ENCODE results near the gene PRG2.
"Not testable (repeated sequence)": the region's sequence is repeated elsewhere in the genome, so short reads cannot be mapped to it uniquely, and the experiment has no call there.

The PRG2 gene

GRCh38 chr11:57405271-57405860 is 14.9 kb upstream of the PRG2 start:
- Histone ChIP-seq H3K4me1 (ENCODE audit: low read length) (peaks cover 77% of the 10 kb centered on the region), H4K20me1 (ENCODE audit: insufficient read depth, low read length) (peaks cover 26% of the 10 kb centered on the region), H3K4me3 (ENCODE audit: low read length) (peak overlapping the region; percentile 8; the same call in 1 of the 2 replicates), H3K4me2 (ENCODE audit: low read length) (peak overlapping the region; percentile 45), H3K79me2 (ENCODE audit: low read length) (peaks cover 40% of the 10 kb centered on the region), H3K9me3 (ENCODE audit: insufficient read depth, low read length) (no peaks in the 10 kb centered on the region), H3K36me3 (replicated peaks; ENCODE audit: low read depth, low read length) (peaks cover 70% of the 10 kb centered on the region), H3K27ac (ENCODE audit: low read length) (peak overlapping the region; percentile 94), H3K9ac (ENCODE audit: low read length) (peak overlapping the region; percentile 70), H2AFZ (ENCODE audit: low read depth, low read length) (no peak overlapping the region), H3K27me3 (ENCODE audit: low read depth, low read length) (no peaks in the 10 kb centered on the region)
- TF ChIP-seq, protein P1, sequence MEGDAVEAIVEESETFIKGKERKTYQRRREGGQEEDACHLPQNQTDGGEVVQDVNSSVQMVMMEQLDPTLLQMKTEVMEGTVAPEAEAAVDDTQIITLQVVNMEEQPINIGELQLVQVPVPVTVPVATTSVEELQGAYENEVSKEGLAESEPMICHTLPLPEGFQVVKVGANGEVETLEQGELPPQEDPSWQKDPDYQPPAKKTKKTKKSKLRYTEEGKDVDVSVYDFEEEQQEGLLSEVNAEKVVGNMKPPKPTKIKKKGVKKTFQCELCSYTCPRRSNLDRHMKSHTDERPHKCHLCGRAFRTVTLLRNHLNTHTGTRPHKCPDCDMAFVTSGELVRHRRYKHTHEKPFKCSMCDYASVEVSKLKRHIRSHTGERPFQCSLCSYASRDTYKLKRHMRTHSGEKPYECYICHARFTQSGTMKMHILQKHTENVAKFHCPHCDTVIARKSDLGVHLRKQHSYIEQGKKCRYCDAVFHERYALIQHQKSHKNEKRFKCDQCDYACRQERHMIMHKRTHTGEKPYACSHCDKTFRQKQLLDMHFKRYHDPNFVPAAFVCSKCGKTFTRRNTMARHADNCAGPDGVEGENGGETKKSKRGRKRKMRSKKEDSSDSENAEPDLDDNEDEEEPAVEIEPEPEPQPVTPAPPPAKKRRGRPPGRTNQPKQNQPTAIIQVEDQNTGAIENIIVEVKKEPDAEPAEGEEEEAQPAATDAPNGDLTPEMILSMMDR (IDR thresholded peaks at IDR 0.05; ENCODE audit: low read depth, low read length), result no peak
- TF ChIP-seq EZH2phosphoT487 (IDR thresholded peaks at IDR 0.05; ENCODE audit: low read depth), result no peak

GRCh38 chr11:57403802-57404147 is 13.3 kb upstream of the PRG2 start:
- Histone ChIP-seq H3K79me2 (ENCODE audit: low read length) (peaks cover 24% of the 10 kb centered on the region), H3K4me3 (ENCODE audit: low read length) (peak overlapping the region; percentile 4; the same call in 1 of the 2 replicates), H3K9ac (ENCODE audit: low read length) (peak overlapping the region; percentile 29; the same call in 1 of the 2 replicates), H4K20me1 (ENCODE audit: insufficient read depth, low read length) (peaks cover 10% of the 10 kb centered on the region), H3K27me3 (ENCODE audit: low read depth, low read length) (no peaks in the 10 kb centered on the region), H2AFZ (ENCODE audit: low read depth, low read length) (no peak overlapping the region), H3K4me1 (ENCODE audit: low read length) (peaks cover 61% of the 10 kb centered on the region), H3K4me2 (ENCODE audit: low read length) (peak overlapping the region; percentile 56), H3K36me3 (replicated peaks; ENCODE audit: low read depth, low read length) (peaks cover 54% of the 10 kb centered on the region), H3K9me3 (ENCODE audit: insufficient read depth, low read length) (no peaks in the 10 kb centered on the region), H3K27ac (ENCODE audit: low read length) (peak overlapping the region; percentile 94)
- TF ChIP-seq, protein P1 (IDR thresholded peaks at IDR 0.05; ENCODE audit: low read depth, low read length), result 0 out of 2 replicates have a peak, but pooled peaks have one; percentile 23
- TF ChIP-seq EZH2phosphoT487 (IDR thresholded peaks at IDR 0.05; ENCODE audit: low read depth), result no peak

- Histone ChIP-seq H3K9ac (ENCODE audit: low read length) (peak overlapping the region; percentile 29; the same call in 1 of the 2 replicates), H3K36me3 (replicated peaks; ENCODE audit: low read depth, low read length) (peaks cover 50% of the 10 kb centered on the region), H3K4me2 (ENCODE audit: low read length) (peak overlapping the region; percentile 56), H3K79me2 (ENCODE audit: low read length) (peaks cover 21% of the 10 kb centered on the region), H3K27ac (ENCODE audit: low read length) (peak overlapping the region; percentile 94), H3K4me3 (ENCODE audit: low read length) (peak overlapping the region; percentile 4; the same call in 1 of the 2 replicates), H3K4me1 (ENCODE audit: low read length) (peaks cover 57% of the 10 kb centered on the region)
- H3K27me3 ChIP-seq (ENCODE audit: low read depth, low read length); H4K20me1 ChIP-seq (ENCODE audit: insufficient read depth, low read length); H3K9me3 ChIP-seq (ENCODE audit: insufficient read depth, low read length); H2AFZ ChIP-seq (ENCODE audit: low read depth, low read length): not testable (repeated sequence)
Observed at GRCh38 chr11:57403003-57403801, 12.8 kb upstream of the PRG2 start.

GRCh38 chr11:57402188-57403002 is 11.9 kb upstream of the PRG2 start:
- no peaks in the 10 kb centered on the region for H3K9me3 ChIP-seq (ENCODE audit: insufficient read depth, low read length)
- TF ChIP-seq, protein P1 (IDR thresholded peaks at IDR 0.05; ENCODE audit: low read depth, low read length), result no peak
- no peak for TF ChIP-seq EZH2phosphoT487 (IDR thresholded peaks at IDR 0.05; ENCODE audit: low read depth)
- no peak overlapping the region for H2AFZ ChIP-seq (ENCODE audit: low read depth, low read length)
- H3K4me2 ChIP-seq (ENCODE audit: low read length), result no peak overlapping the region
- no peak overlapping the region for H3K27ac ChIP-seq (ENCODE audit: low read length)
- H3K27me3 ChIP-seq (ENCODE audit: low read depth, low read length), result no peaks in the 10 kb centered on the region
- H3K9ac ChIP-seq (ENCODE audit: low read length), result no peak overlapping the region
- H4K20me1 ChIP-seq (ENCODE audit: insufficient read depth, low read length), result no peaks in the 10 kb centered on the region
- H3K36me3 ChIP-seq (replicated peaks; ENCODE audit: low read depth, low read length), result peaks cover 44% of the 10 kb centered on the region
- H3K79me2 ChIP-seq (ENCODE audit: low read length), result peaks cover 17% of the 10 kb centered on the region
- H3K4me3 ChIP-seq (ENCODE audit: low read length), result no peak overlapping the region
- peaks cover 57% of the 10 kb centered on the region for H3K4me1 ChIP-seq (ENCODE audit: low read length)
